Amygdala (tissue), 56 donors: ENCODE data around the gene EIF3M.
"Not testable (repeated sequence)": the region's sequence is repeated elsewhere in the genome, so short reads cannot be mapped to it uniquely, and the experiment has no call there.

ENCODE experiments used
- DNase-seq, 56 donors: peaks; one replicate each; lab custom pipeline; 2025; lab: John Stamatoyannopoulos, UW

The EIF3M gene

GRCh38 chr11:32594272-32594671 is 10.6 kb downstream of the EIF3M start:
- no peak for DNase-seq

GRCh38 chr11:32596114-32596513 is 12.5 kb downstream of the EIF3M start:
- DNase-seq, result peak in 2 of 56 donors; percentile 1 to 5

GRCh38 chr11:32597921-32598320 is 14.3 kb downstream of the EIF3M start:
- DNase-seq, result no peak

GRCh38 chr11:32602657-32603415 is 19.2 kb downstream of the EIF3M start:
- DNase-seq, result no peak

GRCh38 chr11:32606220-32606619 is 22.6 kb downstream of the EIF3M start:
- DNase-seq, result no peak

- not testable (repeated sequence) for DNase-seq
These were observed 25.2 kb downstream of the EIF3M start for GRCh38 chr11:32608826-32609225.

GRCh38 chr11:32610797-32611352 is 27.2 kb downstream of the EIF3M start:
- no peak for DNase-seq

GRCh38 chr11:32613500-32614151 is 30.0 kb downstream of the EIF3M start:
- DNase-seq, result no peak

- no peak for DNase-seq
These were observed 31.8 kb downstream of the EIF3M start for GRCh38 chr11:32615422-32615821.

GRCh38 chr11:32616903-32617302 is 33.3 kb downstream of the EIF3M start:
- DNase-seq, result no peak

GRCh38 chr11:32630844-32631243 is 47.2 kb downstream of the EIF3M start:
- DNase-seq, result no peak

- no peak for DNase-seq
These were observed 52.2 kb downstream of the EIF3M start for GRCh38 chr11:32635819-32636218.

- DNase-seq, result no peak
These were observed 57.7 kb downstream of the EIF3M start for GRCh38 chr11:32641361-32641760.

- DNase-seq, result no peak
These were observed 59.9 kb downstream of the EIF3M start for GRCh38 chr11:32643526-32643925.
